ENCODE results near the gene HIGD1B. TPM values are rescaled to one million over a fixed set of nuclear protein-coding genes. Genes with fewer than 3 reads are reported as not detected.

The HIGD1B gene
- total RNA-seq, 1 experiment from 2014 or later = not detected

GRCh38 chr17:44899074-44899782, 51.5 kb downstream of the HIGD1B start, which contains the start of gene EFTUD2:
Gene EFTUD2, minus strand, starts transcription at chr17:44899445. Its CDS starts 4,924 bp downstream, at chr17:44894521.
- intact Hi-C loops (cut with micrococcal nuclease; ENCODE audit: unreplicated experiment) (no loop called here), in situ Hi-C loops (cut with HindIII; ENCODE audit: low pct_unique_long_range_greater_than_20kb, low sequenced_read_pairs) (no loop called here)
- DNase-seq (ENCODE audit: low read depth, low spot score) = peak; percentile 69
- peaks cover 14% of the 10 kb centered on the region for H3K4me1 ChIP-seq (ENCODE audit: control insufficient read depth, insufficient read depth, low read length)
- TF ChIP-seq POLR2AphosphoS5 (IDR thresholded peaks at IDR 0.05; ENCODE audit: low read depth, low read length) = peak; percentile 90
- no peak for TF ChIP-seq CTCF (IDR thresholded peaks at IDR 0.05)
- no peak for TF ChIP-seq TCF7L2 (IDR thresholded peaks at IDR 0.05; ENCODE audit: low read depth, low read length)
- no peak; the same call in 1 of the 2 replicates for TF ChIP-seq SIN3A (IDR thresholded peaks at IDR 0.05; ENCODE audit: borderline replicate concordance, insufficient read depth, low read depth, low read length)
- TF ChIP-seq, protein P1, sequence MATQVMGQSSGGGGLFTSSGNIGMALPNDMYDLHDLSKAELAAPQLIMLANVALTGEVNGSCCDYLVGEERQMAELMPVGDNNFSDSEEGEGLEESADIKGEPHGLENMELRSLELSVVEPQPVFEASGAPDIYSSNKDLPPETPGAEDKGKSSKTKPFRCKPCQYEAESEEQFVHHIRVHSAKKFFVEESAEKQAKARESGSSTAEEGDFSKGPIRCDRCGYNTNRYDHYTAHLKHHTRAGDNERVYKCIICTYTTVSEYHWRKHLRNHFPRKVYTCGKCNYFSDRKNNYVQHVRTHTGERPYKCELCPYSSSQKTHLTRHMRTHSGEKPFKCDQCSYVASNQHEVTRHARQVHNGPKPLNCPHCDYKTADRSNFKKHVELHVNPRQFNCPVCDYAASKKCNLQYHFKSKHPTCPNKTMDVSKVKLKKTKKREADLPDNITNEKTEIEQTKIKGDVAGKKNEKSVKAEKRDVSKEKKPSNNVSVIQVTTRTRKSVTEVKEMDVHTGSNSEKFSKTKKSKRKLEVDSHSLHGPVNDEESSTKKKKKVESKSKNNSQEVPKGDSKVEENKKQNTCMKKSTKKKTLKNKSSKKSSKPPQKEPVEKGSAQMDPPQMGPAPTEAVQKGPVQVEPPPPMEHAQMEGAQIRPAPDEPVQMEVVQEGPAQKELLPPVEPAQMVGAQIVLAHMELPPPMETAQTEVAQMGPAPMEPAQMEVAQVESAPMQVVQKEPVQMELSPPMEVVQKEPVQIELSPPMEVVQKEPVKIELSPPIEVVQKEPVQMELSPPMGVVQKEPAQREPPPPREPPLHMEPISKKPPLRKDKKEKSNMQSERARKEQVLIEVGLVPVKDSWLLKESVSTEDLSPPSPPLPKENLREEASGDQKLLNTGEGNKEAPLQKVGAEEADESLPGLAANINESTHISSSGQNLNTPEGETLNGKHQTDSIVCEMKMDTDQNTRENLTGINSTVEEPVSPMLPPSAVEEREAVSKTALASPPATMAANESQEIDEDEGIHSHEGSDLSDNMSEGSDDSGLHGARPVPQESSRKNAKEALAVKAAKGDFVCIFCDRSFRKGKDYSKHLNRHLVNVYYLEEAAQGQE (IDR thresholded peaks at IDR 0.05; ENCODE audit: insufficient read depth in 1 of 2, low read depth in 2 of 2, low read length in 1 of 2) = no peak
- H3K27ac ChIP-seq (ENCODE audit: low read length) = peak within 1 kb of the TSS; percentile 90
- no TSS peak for BruUV-seq (replicated peaks)
- peak within 1 kb of the TSS; percentile 67 to 87 for H3K4me3 ChIP-seq (ENCODE audit: low read depth in 2 of 2, low read length in 2 of 2)
- peaks cover 6% of the 10 kb centered on the region; the same call in 1 of the 2 replicates for H3K36me3 ChIP-seq (ENCODE audit: control insufficient read depth, insufficient read depth, low read length)
- no peaks in the 10 kb centered on the region for H3K27me3 ChIP-seq (ENCODE audit: control insufficient read depth, insufficient read depth, low read length)
- ChIA-PET POLR2A (no interaction called here), CTCF (interaction anchor here (0.6 kb wide), 1 partner anchor 20 kb away, joined by 4 read pairs; no protein-coding TSS in a partner anchor)
- ATAC-seq = peak; percentile 93
- no peaks in the 10 kb centered on the region for H3K9me3 ChIP-seq (ENCODE audit: control insufficient read depth, insufficient read depth, low read depth, low read length)

Other genes starting within 250 kb of the HIGD1B start
- 0.82 TPM for gene MEIOC, start 191.4 kb upstream of the HIGD1B start, total RNA-seq (2021; ENCODE audit: unreplicated experiment)
- gene CCDC43, start 158.1 kb upstream of the HIGD1B start, total RNA-seq (2021; ENCODE audit: unreplicated experiment) = 16.0 TPM
- gene DBF4B, start 139.2 kb upstream of the HIGD1B start, total RNA-seq (2021; ENCODE audit: unreplicated experiment) = 24.0 TPM
- 3.5 TPM for gene ADAM11, start 88.9 kb upstream of the HIGD1B start, total RNA-seq (2021; ENCODE audit: unreplicated experiment)
- 89.4 TPM for gene GJC1, start 17.6 kb upstream of the HIGD1B start, total RNA-seq (2021; ENCODE audit: unreplicated experiment)
- 98.0 TPM for gene EFTUD2, start 51.6 kb downstream of the HIGD1B start, total RNA-seq (2021; ENCODE audit: unreplicated experiment)
- not detected for gene GFAP, start 67.6 kb downstream of the HIGD1B start, total RNA-seq (2021; ENCODE audit: unreplicated experiment)
- gene KIF18B, start 99.9 kb downstream of the HIGD1B start, total RNA-seq (2021; ENCODE audit: unreplicated experiment) = 31.3 TPM
- 9.5 TPM for gene C1QL1, start 120.4 kb downstream of the HIGD1B start, total RNA-seq (2021; ENCODE audit: unreplicated experiment)
- 24.3 TPM for gene DCAKD, start 203.7 kb downstream of the HIGD1B start, total RNA-seq (2021; ENCODE audit: unreplicated experiment)
- 105 TPM for gene NMT1, start 213.4 kb downstream of the HIGD1B start, total RNA-seq (2021; ENCODE audit: unreplicated experiment)

All from Panc1 (cell line).